H9 (cell line): ENCODE measurements around the gene CPT1C. TPM values are rescaled to one million over a fixed set of nuclear protein-coding genes. Genes with fewer than 3 reads are reported as not detected.

Source experiments
- DNase-seq: peaks from one replicate; pipeline ENCODE4 v3.0.0-alpha.2; 2017
- H2AFZ ChIP-seq: one replicate; pipeline ENCODE4 v1.6.1; 2013; ENCODE audit warnings: mild to moderate bottlenecking, low read length, control low read depth, moderate library complexity
- H2AK5ac ChIP-seq: 2 replicates; pipeline ENCODE4 v1.6.1; 2013; ENCODE audit warnings: low read length, control low read depth, mixed read lengths; ENCODE audit not compliant: insufficient read length
- H2BK120ac ChIP-seq: one replicate; pipeline ENCODE4 v1.6.1; 2013; ENCODE audit warnings: low read depth, mild to moderate bottlenecking, low read length, control low read depth, inconsistent platforms; ENCODE audit not compliant: poor library complexity, severe bottlenecking
- H2BK12ac ChIP-seq: 2 replicates; pipeline ENCODE4 v1.6.1; 2013; ENCODE audit warnings: low read length, control low read depth, mixed read lengths, low read depth; ENCODE audit not compliant: insufficient read length
- H2BK15ac ChIP-seq: 2 replicates; pipeline ENCODE4 v1.6.1; 2013; ENCODE audit warnings: low read depth, low read length, control low read depth
- H2BK20ac ChIP-seq: one replicate; pipeline ENCODE4 v1.6.1; 2013; ENCODE audit warnings: low read depth, mild to moderate bottlenecking, low read length, control low read depth, inconsistent platforms; ENCODE audit not compliant: poor library complexity, severe bottlenecking
- H2BK5ac ChIP-seq: 2 replicates; pipeline ENCODE4 v1.6.1; 2013; ENCODE audit warnings: low read length, control low read depth, mixed read lengths; ENCODE audit not compliant: insufficient read length
- H3K14ac ChIP-seq: 2 replicates; pipeline ENCODE4 v1.6.1; 2013; ENCODE audit warnings: low read length, control low read depth; ENCODE audit not compliant: insufficient read depth
- H3K18ac ChIP-seq: 2 replicates; pipeline ENCODE4 v1.6.1; 2013; ENCODE audit warnings: low read depth, mild to moderate bottlenecking, mixed read lengths, low read length, control low read depth; ENCODE audit not compliant: insufficient read length
- H3K23ac ChIP-seq: 2 replicates; pipeline ENCODE4 v1.6.1; 2013; ENCODE audit warnings: low read length, control low read depth, mixed read lengths, low read depth; ENCODE audit not compliant: insufficient read length
- H3K23me2 ChIP-seq: 2 replicates; pipeline ENCODE4 v1.6.1; 2013; ENCODE audit warnings: low read depth, mild to moderate bottlenecking, mixed read lengths, low read length, control low read depth; ENCODE audit not compliant: insufficient read length, poor library complexity, severe bottlenecking
- H3K27ac ChIP-seq: 2 replicates; pipeline ENCODE4 v1.5.1; 2013; ENCODE audit warnings: low read length, control low read depth, mixed read lengths, low read depth; ENCODE audit not compliant: insufficient read length
- H3K27me3 ChIP-seq: 2 replicates; pipeline ENCODE4 v1.6.1; 2013; ENCODE audit warnings: low read length, control low read depth, inconsistent platforms; ENCODE audit not compliant: insufficient read depth
- H3K4ac ChIP-seq: 2 replicates; pipeline ENCODE4 v1.6.1; 2013; ENCODE audit warnings: low read depth, mild to moderate bottlenecking, control low read depth, inconsistent platforms, low read length, moderate library complexity
- H3K4me1 ChIP-seq: 2 replicates; pipeline ENCODE4 v1.6.1; 2013; ENCODE audit warnings: low read length, control low read depth, inconsistent platforms; ENCODE audit not compliant: insufficient read depth
- H3K4me2 ChIP-seq: 2 replicates; pipeline ENCODE4 v1.6.1; 2013; ENCODE audit warnings: low read length, control low read depth, mixed read lengths; ENCODE audit not compliant: insufficient read length, insufficient read depth
- H3K56ac ChIP-seq: 2 replicates; pipeline ENCODE4 v1.6.1; 2013; ENCODE audit warnings: low read depth, mild to moderate bottlenecking, mixed read lengths, low read length, control low read depth; ENCODE audit not compliant: insufficient read length
- H3K79me1 ChIP-seq: 2 replicates; pipeline ENCODE4 v1.6.1; 2013; ENCODE audit warnings: low read depth, mild to moderate bottlenecking, moderate library complexity, low read length, control low read depth, inconsistent platforms; ENCODE audit not compliant: insufficient read depth, poor library complexity, severe bottlenecking
- H3K79me2 ChIP-seq: 2 replicates; pipeline ENCODE4 v1.6.1; 2013; ENCODE audit warnings: low read length, control low read depth, inconsistent platforms; ENCODE audit not compliant: insufficient read depth
- H3K9ac ChIP-seq: 2 replicates; pipeline ENCODE4 v1.6.1; 2013; ENCODE audit warnings: low read length, control low read depth, mixed read lengths; ENCODE audit not compliant: insufficient read length; ENCODE audit errors: extremely low read depth
- H3K9me3 ChIP-seq: one replicate; pipeline ENCODE4 v1.6.1; 2013; ENCODE audit warnings: low read depth, low read length, inconsistent platforms; ENCODE audit not compliant: control insufficient read depth
- H3T11ph ChIP-seq: one replicate; pipeline ENCODE4 v1.6.1; 2013; ENCODE audit warnings: mild to moderate bottlenecking, low read length, control low read depth, inconsistent platforms
- H4K20me1 ChIP-seq: one replicate; pipeline ENCODE4 v1.6.1; 2013; ENCODE audit not compliant: control insufficient read depth, insufficient read length, insufficient read depth
- H4K5ac ChIP-seq: 2 replicates; pipeline ENCODE4 v1.6.1; 2013; ENCODE audit warnings: low read depth, mild to moderate bottlenecking, mixed read lengths, low read length, control low read depth; ENCODE audit not compliant: insufficient read length
- H4K8ac ChIP-seq: replicated peaks from 2 replicates; pipeline ENCODE4 v1.6.1; 2013; ENCODE audit warnings: low read length, control low read depth, mixed read lengths, low read depth; ENCODE audit not compliant: insufficient read length
- H4K91ac ChIP-seq: 2 replicates; pipeline ENCODE4 v1.6.1; 2013; ENCODE audit warnings: low read depth, mild to moderate bottlenecking, moderate library complexity, mixed read lengths, low read length, control low read depth; ENCODE audit not compliant: insufficient read length
- H3K27ac Mint-ChIP-seq, 3 experiments: 2 replicates in 2 of 3; 3 replicates in 1 of 3; pipeline ENCODE4 v1.8.0; 2020 to 2021; ENCODE audit warnings: mixed read lengths in 3 of 3, mild to moderate bottlenecking in 1 of 3, moderate library complexity in 1 of 3
- H3K27me3 Mint-ChIP-seq: 2 replicates; pipeline ENCODE4 v1.8.0; 2021; ENCODE audit warnings: low read depth, mild to moderate bottlenecking, moderate library complexity, mixed read lengths
- H3K36me3 Mint-ChIP-seq, 3 experiments: 2 replicates in 2 of 3; 3 replicates in 1 of 3; pipeline ENCODE4 v1.8.0; 2020 to 2021; ENCODE audit warnings: low read depth in 3 of 3, mixed read lengths in 3 of 3; ENCODE audit not compliant: insufficient read depth in 1 of 3
- H3K4me1 Mint-ChIP-seq, 2 experiments: 2 replicates each; pipeline ENCODE4 v1.8.0; 2020; ENCODE audit warnings: mixed read lengths in 2 of 2
- H3K4me3 Mint-ChIP-seq, 2 experiments: 2 replicates in 1 of 2; 3 replicates in 1 of 2; pipeline ENCODE4 v1.8.0; 2020 to 2021; ENCODE audit warnings: mild to moderate bottlenecking in 2 of 2, mixed read lengths in 2 of 2, moderate library complexity in 1 of 2
- H3K9me3 Mint-ChIP-seq, 2 experiments: 2 replicates in 1 of 2; 3 replicates in 1 of 2; pipeline ENCODE4 v1.8.0; 2020; ENCODE audit warnings: mild to moderate bottlenecking in 2 of 2, mixed read lengths in 2 of 2, moderate library complexity in 1 of 2
- CTCF ChIP-seq: fragments of 200-600 bp; sonication (generic); conservative IDR thresholded peaks from 3 replicates; pipeline ENCODE4 v1.8.0; 2021; ENCODE audit warnings: antibody characterized with exemption, mild to moderate bottlenecking
- WGBS: extraction: QIAGEN DNeasy Blood & Tissue Kit; methylation state at CpG from one replicate; pipeline ENCODE4 v1.1.7; 2013; ENCODE audit warnings: missing lambda C conversion rate, low lambda C conversion rate, mixed read lengths; ENCODE audit not compliant: insufficient read length; ENCODE audit errors: extremely low coverage; 5-methylcytosine and 5-hydroxymethylcytosine counted together
- total RNA-seq: library from RNA; stranded (reverse); gene quantifications from 2 replicates; pipeline ENCODE4 v1.2.1, GENCODE V29; 2021

Gene CPT1C
- total RNA-seq, 1 experiment from 2014 or later: 74.6 TPM

GRCh38 chr19:49700563-49700962 lies 9.6 kb downstream of the CPT1C start:
- DNase-seq: no peak
- no CpG with 5 or more reads among the region's 11 CpGs for WGBS
- Histone ChIP-seq H2BK12ac (no peak overlapping the region), H3K56ac (no peak overlapping the region), H2BK120ac (no peak overlapping the region), H2BK15ac (no peak overlapping the region), H2AK5ac (no peak overlapping the region), H4K20me1 (no peaks in the 10 kb centered on the region), H2AFZ (no peak overlapping the region), H3K4me2 (no peak overlapping the region), H2BK5ac (no peak overlapping the region), H3K79me2 (no peaks in the 10 kb centered on the region), H3K79me1 (no peaks in the 10 kb centered on the region), H2BK20ac (no peak overlapping the region), H3K9me3 (no peaks in the 10 kb centered on the region), H3K23ac (no peak overlapping the region), H4K5ac (no peak overlapping the region), H4K91ac (no peak overlapping the region), H3K18ac (no peak overlapping the region), H3K27me3 (no peaks in the 10 kb centered on the region), H3K27ac (no peak overlapping the region), H3T11ph (no peak overlapping the region), H3K9ac (no peak overlapping the region), H4K8ac (no peak overlapping the region), H3K4ac (no peak overlapping the region), H3K14ac (no peak overlapping the region), H3K23me2 (no peaks in the 10 kb centered on the region), H3K4me1 (no peaks in the 10 kb centered on the region)
- no peak for TF ChIP-seq CTCF
- Mint-ChIP-seq H3K36me3 (peaks cover 16 to 42% (median 37%) of the 10 kb centered on the region in 3 experiments), H3K4me3 (no peak overlapping the region; a peak in 1 of 5 replicates), H3K4me1 (no peaks in the 10 kb centered on the region), H3K27me3 (no peaks in the 10 kb centered on the region; the same call in 1 of the 2 replicates), H3K27ac (peak overlapping the region in 1 of 3 experiments; percentile 87; a peak in 1 of 7 replicates), H3K9me3 (no peaks in the 10 kb centered on the region)
